ENCODE measurements around the gene VAMP1.

VAMP1 gene

DNA sequence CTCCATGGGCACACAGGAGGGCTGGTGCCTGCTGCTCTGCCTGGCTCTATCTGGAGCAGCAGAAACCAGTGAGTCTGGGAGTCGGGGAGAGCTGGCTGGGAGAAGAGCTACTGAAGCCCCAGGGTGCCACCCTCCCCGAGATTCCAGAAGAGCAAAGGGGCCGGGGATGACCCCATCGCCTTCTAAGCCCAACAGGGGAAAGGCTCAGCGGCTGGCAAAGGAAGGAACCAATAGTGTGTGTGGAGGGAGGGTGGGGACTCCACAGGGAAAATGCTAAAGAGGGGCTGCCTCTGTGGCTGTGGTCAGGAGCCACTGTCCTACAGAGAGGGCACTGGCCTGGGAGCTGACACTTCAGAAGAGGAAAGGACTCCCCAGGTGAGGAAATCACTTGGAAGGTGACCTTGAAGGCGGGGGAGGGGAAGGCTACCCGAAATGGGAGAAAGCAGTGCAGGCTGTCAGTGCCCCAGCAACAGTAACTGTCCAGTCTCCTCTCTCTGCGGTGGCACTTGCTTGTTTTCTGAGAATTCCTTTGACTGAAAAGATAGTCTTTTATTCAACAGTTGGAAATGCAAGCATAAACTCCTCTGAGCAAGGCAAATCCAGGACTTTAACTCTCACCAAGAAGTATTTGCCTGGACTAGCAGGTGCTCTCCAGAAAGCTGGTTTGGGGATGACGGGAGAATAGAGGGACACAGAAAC is 18.1 kb downstream of the VAMP1 start:
- peaks cover 22% of the 10 kb centered on the region for H3F3A ChIP-seq (ENCODE audit: control insufficient read depth, insufficient read depth)
- H3K9me3 ChIP-seq (ENCODE audit: control insufficient read depth, insufficient read depth, low read length), result no peaks in the 10 kb centered on the region
- H3K4me3 ChIP-seq (ENCODE audit: low read length), result peak overlapping the region; percentile 71
- H3K36me3 ChIP-seq (ENCODE audit: control insufficient read depth, low read length), result peaks cover 72% of the 10 kb centered on the region
- TF ChIP-seq EZH2phosphoT487 (IDR thresholded peaks at IDR 0.05; ENCODE audit: borderline replicate concordance, low read length) (no peak), CTCF (IDR thresholded peaks at IDR 0.05; ENCODE audit: low read depth, low read length, poor library complexity, severe bottlenecking) (no peak)
- H3K27me3 ChIP-seq (ENCODE audit: control insufficient read depth, low read length), result no peaks in the 10 kb centered on the region
- H3K79me2 ChIP-seq (ENCODE audit: control insufficient read depth, low read length), result peaks cover 26% of the 10 kb centered on the region
- H3K4me2 ChIP-seq (ENCODE audit: low read length), result peak overlapping the region; percentile 86
- peak overlapping the region; percentile 80 for H3K27ac ChIP-seq (ENCODE audit: low read depth, low read length)
- no peaks in the 10 kb centered on the region for H4K20me1 ChIP-seq (ENCODE audit: control insufficient read depth, insufficient read depth, low read depth, low read length)
- H3K9me2 ChIP-seq (replicated peaks; ENCODE audit: control insufficient read depth, low read length), result no peaks in the 10 kb centered on the region
- H3K4me1 ChIP-seq (ENCODE audit: control insufficient read depth, low read length), result peaks cover 45% of the 10 kb centered on the region

DNA sequence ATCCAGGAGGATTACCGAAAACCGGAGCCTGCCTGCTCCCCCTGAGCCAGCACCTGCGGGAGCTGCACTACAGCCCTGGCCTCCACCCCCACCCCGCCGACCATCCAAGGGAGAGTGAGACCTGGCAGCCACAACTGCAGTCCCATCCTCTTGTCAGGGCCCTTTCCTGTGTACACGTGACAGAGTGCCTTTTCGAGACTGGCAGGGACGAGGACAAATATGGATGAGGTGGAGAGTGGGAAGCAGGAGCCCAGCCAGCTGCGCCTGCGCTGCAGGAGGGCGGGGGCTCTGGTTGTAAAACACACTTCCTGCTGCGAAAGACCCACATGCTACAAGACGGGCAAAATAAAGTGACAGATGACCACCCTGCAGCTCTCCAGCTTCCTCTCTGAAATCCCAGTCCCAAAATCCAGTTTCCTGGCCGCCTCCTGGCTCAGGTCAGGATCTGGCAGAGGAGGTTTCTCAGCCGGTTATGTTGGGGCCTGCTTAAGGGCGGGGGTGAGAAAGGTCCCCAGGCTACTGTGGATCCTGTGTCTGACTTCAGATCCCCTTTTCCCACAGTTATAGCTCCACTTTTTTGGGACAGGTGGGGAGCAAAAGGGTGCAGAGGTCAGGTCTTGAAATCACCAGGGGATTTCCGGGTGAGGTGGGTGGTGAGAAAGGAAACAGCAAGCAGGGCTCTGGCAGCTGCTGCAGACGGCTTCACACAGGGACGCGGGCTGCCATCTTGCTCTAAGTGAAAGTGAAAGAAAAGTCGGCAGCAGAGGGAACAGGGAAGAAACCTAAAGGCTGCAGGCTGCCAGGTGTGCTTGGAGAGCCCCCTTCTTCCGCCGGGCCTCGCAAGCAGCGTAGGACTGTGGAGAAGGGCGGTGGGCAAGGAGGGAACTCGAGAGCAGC is 18.9 kb downstream of the VAMP1 start, which contains the start of gene TAPBPL:
TSS of gene TAPBPL (plus strand) at position 695 of the 897 bp plus-strand sequence. CDS start 207 bp downstream, outside the sequence.
- peak within 1 kb of the TSS; percentile 71 for H3K4me3 ChIP-seq (ENCODE audit: low read length)
- H4K20me1 ChIP-seq (ENCODE audit: control insufficient read depth, insufficient read depth, low read depth, low read length), result no peaks in the 10 kb centered on the region
- peak within 1 kb of the TSS; percentile 86 for H3K4me2 ChIP-seq (ENCODE audit: low read length)
- H3K36me3 ChIP-seq (ENCODE audit: control insufficient read depth, low read length), result peaks cover 73% of the 10 kb centered on the region
- peaks cover 53% of the 10 kb centered on the region for H3K4me1 ChIP-seq (ENCODE audit: control insufficient read depth, low read length)
- H3K79me2 ChIP-seq (ENCODE audit: control insufficient read depth, low read length), result peaks cover 34% of the 10 kb centered on the region
- H3K9me2 ChIP-seq (replicated peaks; ENCODE audit: control insufficient read depth, low read length), result no peaks in the 10 kb centered on the region
- TF ChIP-seq CTCF (IDR thresholded peaks at IDR 0.05; ENCODE audit: low read depth, low read length, poor library complexity, severe bottlenecking) (no peak), EZH2phosphoT487 (IDR thresholded peaks at IDR 0.05; ENCODE audit: borderline replicate concordance, low read length) (no peak)
- H3K27ac ChIP-seq (ENCODE audit: low read depth, low read length), result peak within 1 kb of the TSS; percentile 80
- H3F3A ChIP-seq (ENCODE audit: control insufficient read depth, insufficient read depth), result peaks cover 28% of the 10 kb centered on the region
- no peaks in the 10 kb centered on the region for H3K27me3 ChIP-seq (ENCODE audit: control insufficient read depth, low read length)
- H3K9me3 ChIP-seq (ENCODE audit: control insufficient read depth, insufficient read depth, low read length), result no peaks in the 10 kb centered on the region

GRCh38 chr12:6450869-6451347 is 19.6 kb downstream of the VAMP1 start:
- H3K79me2 ChIP-seq (ENCODE audit: control insufficient read depth, low read length), result peaks cover 41% of the 10 kb centered on the region
- H3K27ac ChIP-seq (ENCODE audit: low read depth, low read length), result peak overlapping the region; percentile 80
- no peaks in the 10 kb centered on the region for H4K20me1 ChIP-seq (ENCODE audit: control insufficient read depth, insufficient read depth, low read depth, low read length)
- H3K9me3 ChIP-seq (ENCODE audit: control insufficient read depth, insufficient read depth, low read length), result no peaks in the 10 kb centered on the region
- H3K4me1 ChIP-seq (ENCODE audit: control insufficient read depth, low read length), result peaks cover 59% of the 10 kb centered on the region
- H3K27me3 ChIP-seq (ENCODE audit: control insufficient read depth, low read length), result no peaks in the 10 kb centered on the region
- H3F3A ChIP-seq (ENCODE audit: control insufficient read depth, insufficient read depth), result peaks cover 35% of the 10 kb centered on the region
- H3K36me3 ChIP-seq (ENCODE audit: control insufficient read depth, low read length), result peaks cover 77% of the 10 kb centered on the region
- TF ChIP-seq CTCF (IDR thresholded peaks at IDR 0.05; ENCODE audit: low read depth, low read length, poor library complexity, severe bottlenecking) (no peak), EZH2phosphoT487 (IDR thresholded peaks at IDR 0.05; ENCODE audit: borderline replicate concordance, low read length) (no peak)
- H3K9me2 ChIP-seq (replicated peaks; ENCODE audit: control insufficient read depth, low read length), result no peaks in the 10 kb centered on the region
- peak overlapping the region; percentile 86 for H3K4me2 ChIP-seq (ENCODE audit: low read length)
- H3K4me3 ChIP-seq (ENCODE audit: low read length), result peak overlapping the region; percentile 71
